OCI-LY1 (cell line): ENCODE measurements around the gene TMEM178A.

Source experiments
- EZH2 ChIP-seq: fragments of 200-600 bp; sonication (generic), shearing (Covaris generic); IDR thresholded peaks from 2 replicates; pipeline ENCODE4 v1.8.0; 2017; ENCODE audit warnings: borderline replicate concordance, mixed run types, mild to moderate bottlenecking, antibody characterized with exemption, low read length, moderate library complexity, mixed read lengths
- TF ChIP-seq, protein P1 (sequence below): fragments of 200-600 bp; sonication (generic), shearing (Covaris generic); IDR thresholded peaks from 2 replicates; pipeline ENCODE4 v1.5.1; 2017; ENCODE audit warnings: mild to moderate bottlenecking, antibody characterized with exemption, low read length, moderate library complexity, mixed read lengths

DNA sequence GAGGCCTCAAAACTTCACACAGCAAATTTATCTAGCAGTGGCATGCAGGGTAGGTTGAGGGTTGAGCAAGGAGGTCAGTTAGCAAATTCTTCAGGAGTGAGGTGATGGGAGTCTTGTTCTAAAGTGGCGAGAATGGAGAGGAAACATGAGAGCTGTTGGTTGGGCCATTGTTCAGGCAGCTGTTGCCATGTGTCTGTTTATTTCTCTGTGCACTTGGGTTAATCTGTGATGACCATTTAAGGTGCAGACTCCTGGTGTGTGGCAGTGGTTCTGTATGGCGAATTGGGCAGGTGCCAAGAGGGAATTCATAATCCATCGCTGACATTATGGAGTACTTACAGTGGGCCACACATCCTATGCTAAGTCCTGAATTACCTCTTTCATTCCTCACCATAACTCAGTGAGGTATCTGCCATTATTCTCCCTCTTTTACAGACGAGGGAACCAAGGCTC, 30.4 kb downstream of the TMEM178A start:
- TF ChIP-seq, protein P1, sequence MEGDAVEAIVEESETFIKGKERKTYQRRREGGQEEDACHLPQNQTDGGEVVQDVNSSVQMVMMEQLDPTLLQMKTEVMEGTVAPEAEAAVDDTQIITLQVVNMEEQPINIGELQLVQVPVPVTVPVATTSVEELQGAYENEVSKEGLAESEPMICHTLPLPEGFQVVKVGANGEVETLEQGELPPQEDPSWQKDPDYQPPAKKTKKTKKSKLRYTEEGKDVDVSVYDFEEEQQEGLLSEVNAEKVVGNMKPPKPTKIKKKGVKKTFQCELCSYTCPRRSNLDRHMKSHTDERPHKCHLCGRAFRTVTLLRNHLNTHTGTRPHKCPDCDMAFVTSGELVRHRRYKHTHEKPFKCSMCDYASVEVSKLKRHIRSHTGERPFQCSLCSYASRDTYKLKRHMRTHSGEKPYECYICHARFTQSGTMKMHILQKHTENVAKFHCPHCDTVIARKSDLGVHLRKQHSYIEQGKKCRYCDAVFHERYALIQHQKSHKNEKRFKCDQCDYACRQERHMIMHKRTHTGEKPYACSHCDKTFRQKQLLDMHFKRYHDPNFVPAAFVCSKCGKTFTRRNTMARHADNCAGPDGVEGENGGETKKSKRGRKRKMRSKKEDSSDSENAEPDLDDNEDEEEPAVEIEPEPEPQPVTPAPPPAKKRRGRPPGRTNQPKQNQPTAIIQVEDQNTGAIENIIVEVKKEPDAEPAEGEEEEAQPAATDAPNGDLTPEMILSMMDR = no peak
- TF ChIP-seq EZH2 = no peak
